Hematopoietic multipotent progenitor cell treated with erythropoietin and hydrocortisone succinate and interleukin-3 and kit ligand, for 4 days (in vitro differentiated cells): ENCODE data around the gene CHSY1.

Source experiments
- DNase-seq: peaks from one replicate; pipeline ENCODE4 v3.0.0-alpha.2; 2015

CHSY1 gene

GRCh38 chr15:101185770-101186169 lies 66.1 kb downstream of the CHSY1 start:
- no peak for DNase-seq

- no peak for DNase-seq
These were observed 66.5 kb downstream of the CHSY1 start for GRCh38 chr15:101185336-101185735.

GRCh38 chr15:101184830-101185229 lies 67.0 kb downstream of the CHSY1 start:
- DNase-seq: no peak

- no peak for DNase-seq
These were observed 67.9 kb downstream of the CHSY1 start for GRCh38 chr15:101183931-101184305.

- DNase-seq: no peak
These were observed 68.5 kb downstream of the CHSY1 start for GRCh38 chr15:101183226-101183930.

GRCh38 chr15:101182215-101182614 lies 69.6 kb downstream of the CHSY1 start:
- DNase-seq: no peak

GRCh38 chr15:101181349-101181748 lies 70.5 kb downstream of the CHSY1 start:
- DNase-seq: no peak

GRCh38 chr15:101180620-101181307 lies 71.1 kb downstream of the CHSY1 start:
- DNase-seq: peak; percentile 88

- DNase-seq: no peak
These were observed 72.3 kb downstream of the CHSY1 start for GRCh38 chr15:101179341-101180153.

GRCh38 chr15:101178931-101179330 lies 72.9 kb downstream of the CHSY1 start:
- DNase-seq: peak; percentile 79

- no peak for DNase-seq
These were observed 73.4 kb downstream of the CHSY1 start for GRCh38 chr15:101178479-101178878.

GRCh38 chr15:101177866-101178265 lies 74.0 kb downstream of the CHSY1 start:
- no peak for DNase-seq

- no peak for DNase-seq
These were observed 75.2 kb downstream of the CHSY1 start for GRCh38 chr15:101176625-101177024.

GRCh38 chr15:101175401-101175800 lies 76.4 kb downstream of the CHSY1 start:
- peak; percentile 76 for DNase-seq

GRCh38 chr15:101174152-101174920 lies 77.5 kb downstream of the CHSY1 start:
- no peak for DNase-seq

- DNase-seq: no peak
These were observed 78.4 kb downstream of the CHSY1 start for GRCh38 chr15:101173233-101174119.

- DNase-seq: no peak
These were observed 79.3 kb downstream of the CHSY1 start for GRCh38 chr15:101172501-101173071.

GRCh38 chr15:101171954-101172353 lies 79.9 kb downstream of the CHSY1 start:
- DNase-seq: no peak

GRCh38 chr15:101170568-101171350 lies 81.1 kb downstream of the CHSY1 start:
- no peak for DNase-seq

GRCh38 chr15:101169495-101170071 lies 82.3 kb downstream of the CHSY1 start:
- no peak for DNase-seq
